GM12892 (cell line): ENCODE results near the gene UPB1.

Experiments used
- DNase-seq: peaks from one replicate; pipeline ENCODE4 v3.0.0; 2011; ENCODE audit not compliant: insufficient read length
- FAIRE-seq: peaks from 2 replicates; lab custom pipeline; 2011; peaks lifted over from hg19 to GRCh38; lab: Jason Lieb, UNC
- POLR2A ChIP-seq: IDR thresholded peaks from 2 replicates; pipeline ENCODE4 v1.6.1; 2011; ENCODE audit warnings: low read depth, low read length, control low read depth
- POLR2AphosphoS5 ChIP-seq: IDR thresholded peaks from 2 replicates; pipeline ENCODE4 v1.6.1; 2011; ENCODE audit warnings: low read depth, low read length, control low read depth
- TAF1 ChIP-seq: IDR thresholded peaks from 2 replicates; pipeline ENCODE4 v1.6.1; 2011; ENCODE audit warnings: low read depth, mild to moderate bottlenecking, control low read depth, low read length, borderline replicate concordance

Gene UPB1

DNA sequence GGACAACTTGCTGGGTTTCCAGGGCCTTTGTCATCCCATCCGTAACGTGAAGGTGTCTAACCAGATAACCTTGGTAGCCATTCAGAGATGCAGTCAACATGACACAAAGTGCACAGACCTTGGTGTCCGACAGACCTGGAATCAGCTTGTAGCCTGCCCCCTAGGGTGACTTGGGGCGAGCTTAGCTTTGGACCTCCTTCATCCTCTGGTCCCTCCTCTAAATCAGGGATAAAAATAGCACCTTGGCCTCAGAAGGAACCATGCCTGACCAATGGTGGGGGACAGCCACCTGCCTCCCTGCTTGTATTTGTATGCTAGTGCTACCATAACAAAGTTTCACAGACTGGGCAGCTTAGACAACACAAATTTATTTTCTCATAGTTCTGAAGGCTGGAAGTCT is 64.3 kb downstream of the UPB1 start:
- no peak for TF ChIP-seq TAF1
- no peak for TF ChIP-seq POLR2A
- TF ChIP-seq POLR2AphosphoS5, result no peak
- FAIRE-seq (peak; percentile 17), DNase-seq (no peak)

DNA sequence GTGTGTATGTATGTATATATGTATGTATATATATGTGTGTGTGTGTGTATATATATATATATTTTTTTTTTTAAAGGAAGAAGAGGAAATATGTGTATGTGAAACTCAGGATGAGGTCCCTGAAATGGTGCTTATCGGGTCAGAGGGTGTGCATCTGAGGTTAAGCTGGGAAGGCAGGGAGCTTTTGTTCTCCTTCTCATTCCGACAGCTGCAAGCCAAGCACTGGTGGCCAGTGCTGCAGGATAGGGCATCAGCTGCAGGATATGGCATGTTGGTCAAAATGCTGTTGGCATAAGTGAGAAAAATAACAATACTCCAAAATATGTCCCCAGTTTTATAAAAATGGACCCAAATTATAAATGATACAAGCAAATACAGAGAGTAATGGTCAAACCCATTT is 68.1 kb downstream of the UPB1 start:
- TF ChIP-seq POLR2A (no peak), TAF1 (no peak), POLR2AphosphoS5 (no peak)
- DNase-seq (no peak), FAIRE-seq (no peak)

DNA sequence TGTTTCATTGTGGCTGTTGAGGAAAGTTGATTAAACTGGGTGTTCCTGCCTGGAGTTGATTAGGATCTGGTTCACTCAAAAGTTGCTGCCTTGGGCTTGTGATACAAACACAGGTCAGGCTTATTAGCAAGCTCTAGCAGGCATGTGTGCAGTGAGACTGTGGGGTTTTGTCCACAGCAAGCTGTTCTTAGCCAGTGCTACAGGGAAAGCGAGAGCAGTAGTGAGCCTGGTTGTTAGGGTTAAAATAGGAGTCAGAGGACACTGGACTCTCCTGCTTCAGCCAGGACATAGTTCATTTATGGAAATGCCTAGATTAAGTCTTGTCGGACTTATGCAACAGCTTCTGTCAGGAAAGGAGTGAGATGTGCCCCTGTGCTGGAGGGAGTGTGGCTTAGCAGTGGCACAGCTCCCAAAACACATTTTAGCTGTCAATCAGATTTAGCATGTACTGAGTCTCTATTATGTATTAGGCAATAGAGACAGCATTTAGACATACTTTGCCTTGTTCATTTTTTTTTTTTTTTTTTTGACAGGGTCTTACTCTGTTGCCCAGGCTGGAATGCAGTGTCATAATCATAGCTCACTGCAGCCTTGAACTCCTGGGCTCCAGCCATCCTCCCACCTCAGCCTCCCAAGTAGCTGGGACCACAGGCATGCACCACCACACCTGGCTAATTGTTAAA is 69.4 kb downstream of the UPB1 start:
- no peak for DNase-seq
- TF ChIP-seq POLR2A (no peak), TAF1 (no peak)
- FAIRE-seq, result no peak

DNA sequence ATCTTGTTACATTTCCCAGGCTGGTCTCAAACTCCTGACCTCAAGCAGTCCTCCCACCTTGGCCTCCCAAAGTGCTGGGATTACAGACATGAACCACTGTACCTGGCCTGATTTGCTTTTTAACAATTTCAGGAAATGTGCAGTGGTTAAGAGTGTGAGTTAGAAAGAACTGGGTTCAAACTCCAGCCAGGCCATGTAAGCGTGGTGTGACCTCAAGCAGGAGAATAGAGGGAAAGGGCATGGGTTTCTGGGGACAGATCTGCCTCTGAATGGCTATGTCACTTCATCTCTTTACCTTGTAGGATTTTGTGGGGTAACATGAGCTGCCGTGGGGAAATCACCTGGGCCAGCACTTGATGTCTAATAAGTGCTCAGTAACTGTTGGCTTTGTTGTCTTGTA is 69.9 kb downstream of the UPB1 start:
- FAIRE-seq (no peak), DNase-seq (no peak)
- TF ChIP-seq POLR2A (no peak), POLR2AphosphoS5 (no peak), TAF1 (no peak)

DNA sequence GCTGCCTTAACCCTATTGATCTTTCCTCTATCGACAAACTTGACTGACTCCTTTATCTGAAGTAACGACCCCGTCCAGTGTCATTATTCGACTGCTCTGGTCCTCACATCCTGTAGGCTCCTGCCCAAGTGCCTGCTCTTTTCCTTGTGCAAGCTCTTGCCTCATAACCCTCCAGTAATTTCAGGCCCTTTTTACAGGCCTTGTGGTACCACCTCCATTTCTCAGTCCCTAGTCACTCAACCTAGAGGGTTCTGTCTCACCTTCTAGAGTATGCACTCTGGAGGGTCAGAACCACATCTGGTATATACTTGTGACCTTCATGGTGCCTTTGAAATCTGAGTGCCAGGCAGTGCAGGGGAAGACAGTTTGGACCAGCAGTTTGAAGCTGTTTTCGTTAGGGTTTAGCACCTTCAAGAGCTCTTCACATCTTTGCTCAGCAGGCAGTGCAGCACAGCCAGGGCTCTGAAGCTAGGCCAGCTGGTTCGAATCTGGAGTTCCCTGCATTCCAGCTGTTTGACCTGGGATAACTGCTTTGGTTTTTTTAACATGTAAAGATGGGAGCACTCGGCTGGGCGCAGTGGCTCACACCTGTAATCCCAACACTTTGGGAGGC is 71.9 kb downstream of the UPB1 start:
- DNase-seq (no peak), FAIRE-seq (no peak)
- no peak for TF ChIP-seq POLR2AphosphoS5
- no peak for TF ChIP-seq POLR2A
- TF ChIP-seq TAF1, result no peak

DNA sequence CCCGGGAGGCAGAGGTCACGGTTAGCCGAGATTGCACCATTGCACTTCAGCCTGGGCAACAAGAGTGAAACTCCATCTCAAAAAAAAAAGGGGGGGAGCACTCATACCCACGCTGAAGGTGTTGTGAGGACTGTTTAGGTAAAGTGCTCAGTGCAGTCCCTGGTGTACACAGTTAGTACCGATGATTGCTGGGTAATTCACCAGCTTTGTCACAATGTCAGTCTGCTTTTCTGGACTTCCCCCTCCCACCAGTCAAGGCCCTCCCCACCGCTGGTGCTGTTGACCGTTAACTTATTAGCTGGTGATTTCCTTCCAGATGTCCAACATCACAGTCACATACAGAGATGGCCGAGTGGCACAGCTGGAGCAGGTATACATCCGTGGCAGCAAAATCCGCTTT is 72.5 kb downstream of the UPB1 start:
- FAIRE-seq (no peak), DNase-seq (no peak)
- TF ChIP-seq TAF1 (no peak), POLR2A (no peak), POLR2AphosphoS5 (no peak)

DNA sequence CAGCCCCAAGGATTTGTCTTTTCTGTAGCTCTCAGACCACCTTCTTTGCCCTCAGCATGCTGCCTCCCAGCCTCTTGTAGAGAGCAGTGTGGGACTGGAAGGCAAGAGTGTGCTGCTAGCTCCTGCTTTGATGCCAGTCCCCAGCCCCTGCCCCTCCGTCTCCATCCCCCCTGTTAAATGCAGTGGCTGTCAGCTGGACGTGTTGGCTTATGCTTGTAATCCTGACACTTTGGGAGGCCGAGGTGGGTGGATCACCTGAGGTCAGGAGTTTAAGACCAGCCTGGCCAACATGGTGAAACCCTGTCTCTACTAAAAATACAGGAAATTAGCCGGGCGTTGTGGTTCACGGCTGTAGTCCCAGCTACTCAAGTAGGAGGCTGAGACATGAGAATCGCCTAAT is 76.1 kb downstream of the UPB1 start:
- TF ChIP-seq POLR2A (no peak), POLR2AphosphoS5 (no peak), TAF1 (no peak)
- DNase-seq, result no peak
- FAIRE-seq, result no peak

DNA sequence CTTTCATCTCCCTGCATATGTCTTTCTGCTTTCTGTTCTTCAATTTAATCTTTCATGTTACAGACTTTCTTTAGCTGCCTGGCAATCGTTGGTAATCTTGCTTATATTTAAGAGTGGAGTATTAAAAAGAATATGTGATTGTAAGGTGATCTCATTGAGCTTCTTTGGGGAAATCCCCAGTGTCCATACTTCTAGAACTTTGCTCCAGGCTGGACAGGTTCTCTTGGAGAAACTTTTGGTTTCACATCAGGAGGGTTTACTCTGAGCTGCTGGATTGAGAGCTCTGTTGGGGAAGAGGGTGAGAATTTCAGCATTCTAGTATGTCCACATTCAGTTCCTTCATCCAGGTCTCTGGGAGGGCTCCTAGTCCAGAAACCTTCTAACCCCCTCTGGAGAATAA is 81.6 kb downstream of the UPB1 start:
- TF ChIP-seq POLR2AphosphoS5 (no peak), POLR2A (no peak), TAF1 (no peak)
- no peak for FAIRE-seq
- no peak for DNase-seq
